Embryonic facial prominence (tissue), 1 donor: ENCODE data around the gene AQP11.

Experiments used
- DNase-seq: peaks from one replicate; pipeline ENCODE4 v3.0.0-alpha.2; 2016; ENCODE audit errors: extremely low spot score

Gene AQP11

GRCh38 chr11:77658213-77659013 lies 68.7 kb downstream of the AQP11 start:
- DNase-seq, result peak; percentile 66
